NOMO-1 treated with DMSO at 0.1 percent for 48 hours (cell line): Measurements from ENCODE around the gene NLRP6.
"Not testable (repeated sequence)": the region's sequence is repeated elsewhere in the genome, so short reads cannot be mapped to it uniquely, and the experiment has no call there.

Experiments
- DNase-seq: peaks from one replicate; lab custom pipeline; 2025; ENCODE audit not compliant: unreplicated experiment; lab: John Stamatoyannopoulos, UW

NLRP6 gene

GRCh38 chr11:281486-282161 lies 3.4 kb downstream of the NLRP6 start:
- no peak for DNase-seq

GRCh38 chr11:282171-282570 lies 4.0 kb downstream of the NLRP6 start:
- no peak for DNase-seq

- DNase-seq, result no peak
These were observed 4.6 kb downstream of the NLRP6 start for GRCh38 chr11:282630-283360.

- peak; percentile 27 for DNase-seq
These were observed 5.3 kb downstream of the NLRP6 start for GRCh38 chr11:283405-284104.

GRCh38 chr11:284105-285020 lies 6.2 kb downstream of the NLRP6 start:
- DNase-seq, result no peak

- DNase-seq, result no peak
These were observed 7.0 kb downstream of the NLRP6 start for GRCh38 chr11:285021-285893.

GRCh38 chr11:285894-286220 lies 7.7 kb downstream of the NLRP6 start:
- no peak for DNase-seq

GRCh38 chr11:286977-287820 lies 9.0 kb downstream of the NLRP6 start:
- DNase-seq, result not testable (repeated sequence)

- DNase-seq, result no peak
These were observed 9.7 kb downstream of the NLRP6 start for GRCh38 chr11:287821-288477.

GRCh38 chr11:288478-289397 lies 10.5 kb downstream of the NLRP6 start, which contains the start of gene PGGHG:
Gene PGGHG, plus strand, starts transcription at chr11:289126. Its CDS starts 691 bp downstream, at chr11:289817.
- peak; percentile 49 for DNase-seq

GRCh38 chr11:289398-289711 lies 11.1 kb downstream of the NLRP6 start:
- no peak for DNase-seq

- DNase-seq, result no peak
These were observed 11.8 kb downstream of the NLRP6 start for GRCh38 chr11:289712-290620.

- DNase-seq, result no peak
These were observed 12.5 kb downstream of the NLRP6 start for GRCh38 chr11:290621-291231.

GRCh38 chr11:291281-292210 lies 13.3 kb downstream of the NLRP6 start:
- DNase-seq, result no peak
